Epithelial cell of esophagus (primary cell): ENCODE data around the gene ALX4.
A peak's percentile ranks its signal among the peaks of the same experiment; 100 is the strongest.

Experiments
- DNase-seq: peaks from one replicate; pipeline ENCODE4 v3.0.0; 2010; ENCODE audit warnings: low read depth
- H3K4me3 ChIP-seq: 2 replicates; pipeline ENCODE4 v1.5.1; 2011; ENCODE audit warnings: mild to moderate bottlenecking, low read length, control low read depth
- TF ChIP-seq, protein P1 (sequence below): IDR thresholded peaks from 2 replicates; pipeline ENCODE4 v1.5.1; 2011; ENCODE audit warnings: low read depth, mild to moderate bottlenecking, low read length, control low read depth, inconsistent platforms; ENCODE audit not compliant: insufficient read depth; ENCODE audit errors: missing control alignments

Gene ALX4

GRCh38 chr11:44224867-44225501, 85.0 kb downstream of the ALX4 start:
- H3K4me3 ChIP-seq = no peak overlapping the region
- TF ChIP-seq, protein P1, sequence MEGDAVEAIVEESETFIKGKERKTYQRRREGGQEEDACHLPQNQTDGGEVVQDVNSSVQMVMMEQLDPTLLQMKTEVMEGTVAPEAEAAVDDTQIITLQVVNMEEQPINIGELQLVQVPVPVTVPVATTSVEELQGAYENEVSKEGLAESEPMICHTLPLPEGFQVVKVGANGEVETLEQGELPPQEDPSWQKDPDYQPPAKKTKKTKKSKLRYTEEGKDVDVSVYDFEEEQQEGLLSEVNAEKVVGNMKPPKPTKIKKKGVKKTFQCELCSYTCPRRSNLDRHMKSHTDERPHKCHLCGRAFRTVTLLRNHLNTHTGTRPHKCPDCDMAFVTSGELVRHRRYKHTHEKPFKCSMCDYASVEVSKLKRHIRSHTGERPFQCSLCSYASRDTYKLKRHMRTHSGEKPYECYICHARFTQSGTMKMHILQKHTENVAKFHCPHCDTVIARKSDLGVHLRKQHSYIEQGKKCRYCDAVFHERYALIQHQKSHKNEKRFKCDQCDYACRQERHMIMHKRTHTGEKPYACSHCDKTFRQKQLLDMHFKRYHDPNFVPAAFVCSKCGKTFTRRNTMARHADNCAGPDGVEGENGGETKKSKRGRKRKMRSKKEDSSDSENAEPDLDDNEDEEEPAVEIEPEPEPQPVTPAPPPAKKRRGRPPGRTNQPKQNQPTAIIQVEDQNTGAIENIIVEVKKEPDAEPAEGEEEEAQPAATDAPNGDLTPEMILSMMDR = no peak
- DNase-seq = no peak

GRCh38 chr11:44223238-44223637, 86.7 kb downstream of the ALX4 start:
- no peak for DNase-seq
- no peak overlapping the region for H3K4me3 ChIP-seq
- TF ChIP-seq, protein P1 = no peak

DNA sequence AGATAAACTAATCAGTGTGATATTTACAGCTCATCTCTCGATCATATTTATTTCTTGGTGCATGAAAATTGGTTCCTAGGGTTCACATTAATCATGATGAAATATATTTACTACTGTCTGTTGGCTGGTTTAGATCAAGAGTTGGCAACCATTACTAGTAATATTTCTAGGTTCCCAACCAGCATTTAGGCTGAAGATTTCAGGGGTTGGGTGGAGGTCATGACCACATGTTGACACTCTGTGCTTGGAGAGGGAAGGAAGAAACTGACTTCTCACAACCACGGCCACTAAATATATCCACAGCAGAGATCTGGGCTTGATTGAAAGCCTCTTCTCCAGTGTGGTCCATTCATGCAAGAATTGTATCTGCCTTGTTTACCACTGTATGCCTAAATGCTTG, 87.9 kb downstream of the ALX4 start:
- TF ChIP-seq, protein P1 = no peak
- no peak for DNase-seq
- no peak overlapping the region for H3K4me3 ChIP-seq

- TF ChIP-seq, protein P1 = no peak
- H3K4me3 ChIP-seq = no peak overlapping the region
- DNase-seq = no peak
Measured at GRCh38 chr11:44221456-44221855, 88.5 kb downstream of the ALX4 start.

DNA sequence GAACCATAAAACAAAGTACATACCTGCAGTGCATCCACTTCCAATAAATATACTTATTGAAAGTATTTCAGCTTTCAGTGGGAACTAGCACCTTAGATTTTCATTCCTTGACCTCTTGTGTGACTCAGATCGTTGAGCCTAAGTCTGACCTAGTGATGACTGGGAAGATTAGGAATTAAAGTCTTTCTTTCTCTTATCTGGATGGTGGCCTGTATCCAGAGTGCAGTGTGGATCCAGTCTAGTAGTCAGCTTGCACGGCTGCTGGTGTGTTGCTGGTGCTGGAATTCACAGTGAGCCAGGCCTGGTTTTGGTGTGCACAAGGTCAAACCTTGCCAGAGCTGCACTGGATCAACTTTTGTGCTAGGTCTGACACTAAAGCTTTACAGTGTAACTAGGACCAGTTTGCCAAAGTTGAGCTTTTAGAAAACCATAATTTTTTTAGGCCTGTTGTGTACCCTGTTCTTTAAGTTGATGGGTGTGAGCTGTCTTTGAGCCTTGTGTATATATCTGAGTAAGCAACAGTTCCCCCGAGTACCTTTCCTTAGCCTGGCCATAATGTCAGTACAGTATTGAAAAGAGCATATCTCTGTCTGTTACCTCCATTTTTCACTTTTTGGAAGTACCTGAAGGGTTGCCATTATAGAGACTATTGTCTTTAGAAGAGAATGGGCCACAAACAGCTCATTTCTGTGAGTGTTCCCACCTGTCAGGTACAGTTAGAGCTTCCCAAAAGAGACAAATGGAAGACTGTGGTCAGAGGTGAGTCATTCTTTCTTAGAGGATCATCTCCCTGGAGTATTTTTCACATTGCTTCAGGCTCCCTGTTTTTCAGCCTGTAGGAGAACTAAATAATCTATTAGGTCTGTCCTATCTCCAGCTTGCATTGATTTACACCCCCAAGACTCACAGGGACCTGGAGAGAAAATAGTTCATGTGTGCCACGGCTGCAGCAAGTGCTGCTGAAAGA, 89.8 kb downstream of the ALX4 start:
- TF ChIP-seq, protein P1 = no peak
- peak; percentile 19 for DNase-seq
- no peak overlapping the region for H3K4me3 ChIP-seq

DNA sequence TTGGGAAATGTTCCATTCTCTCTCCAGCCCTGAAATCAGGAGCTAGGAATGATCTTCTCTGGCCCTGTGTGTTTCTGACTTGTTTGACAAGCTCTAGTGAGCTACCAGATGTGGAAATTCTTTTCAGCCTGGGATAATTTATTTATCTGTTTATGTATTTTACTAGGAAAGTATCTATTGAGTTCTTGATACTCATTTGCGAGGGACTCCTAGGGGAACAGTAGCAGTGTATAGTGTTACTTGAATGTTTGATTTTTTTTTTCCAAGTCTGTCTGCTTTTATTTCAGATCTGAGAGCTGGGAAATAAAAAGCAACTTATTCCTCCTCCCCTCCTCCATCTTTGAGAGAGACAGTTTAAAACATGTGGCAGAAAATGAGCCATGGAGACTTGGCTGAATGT, 92.5 kb downstream of the ALX4 start:
- no peak for DNase-seq
- TF ChIP-seq, protein P1 = no peak
- H3K4me3 ChIP-seq = no peak overlapping the region
